ENCODE measurements around the gene ADGRB3.
"Not testable (repeated sequence)": the region's sequence is repeated elsewhere in the genome, so short reads cannot be mapped to it uniquely, and the experiment has no call there.

Gene ADGRB3

GRCh38 chr6:68911334-68911733 is 276.3 kb downstream of the ADGRB3 start:
- Mint-ChIP-seq H3K4me3 (no peak overlapping the region), H3K9me3 (peaks cover 3% of the 10 kb centered on the region), H3K4me1 (no peaks in the 10 kb centered on the region), H3K27ac (peak overlapping the region; percentile 22), H3K27me3 (no peaks in the 10 kb centered on the region), H3K36me3 (ENCODE audit: low read depth) (no peaks in the 10 kb centered on the region)
- ATAC-seq (no peak), DNase-seq (no peak)

GRCh38 chr6:68911811-68912210 is 276.7 kb downstream of the ADGRB3 start:
- Mint-ChIP-seq H3K36me3 (ENCODE audit: low read depth) (no peaks in the 10 kb centered on the region), H3K4me3 (no peak overlapping the region), H3K4me1 (no peaks in the 10 kb centered on the region), H3K9me3 (peaks cover 3% of the 10 kb centered on the region), H3K27ac (peak overlapping the region; percentile 22), H3K27me3 (no peaks in the 10 kb centered on the region)
- no peak for ATAC-seq
- no peak for DNase-seq

- not testable (repeated sequence) for H3K27ac Mint-ChIP-seq; H3K4me1 Mint-ChIP-seq; DNase-seq; H3K27me3 Mint-ChIP-seq; H3K4me3 Mint-ChIP-seq; H3K9me3 Mint-ChIP-seq; H3K36me3 Mint-ChIP-seq (ENCODE audit: low read depth); ATAC-seq
These were observed 277.7 kb downstream of the ADGRB3 start for GRCh38 chr6:68912805-68913204.

- no peaks in the 10 kb centered on the region for H3K36me3 Mint-ChIP-seq (ENCODE audit: low read depth)
- H3K27me3 Mint-ChIP-seq, result no peaks in the 10 kb centered on the region
- no peaks in the 10 kb centered on the region for H3K9me3 Mint-ChIP-seq
- no peak overlapping the region for H3K4me3 Mint-ChIP-seq
- no peak overlapping the region for H3K27ac Mint-ChIP-seq
- no peak for DNase-seq
- H3K4me1 Mint-ChIP-seq, result no peaks in the 10 kb centered on the region
- no peak for ATAC-seq
These were observed 280.5 kb downstream of the ADGRB3 start for GRCh38 chr6:68915586-68915985.

GRCh38 chr6:68919537-68919936 is 284.5 kb downstream of the ADGRB3 start:
- no peak for ATAC-seq
- DNase-seq, result no peak
- no peak overlapping the region for H3K27ac Mint-ChIP-seq

GRCh38 chr6:68941345-68941744 is 306.3 kb downstream of the ADGRB3 start:
- Mint-ChIP-seq H3K4me3 (no peak overlapping the region), H3K36me3 (ENCODE audit: low read depth) (no peaks in the 10 kb centered on the region), H3K27me3 (peaks cover 2% of the 10 kb centered on the region), H3K4me1 (no peaks in the 10 kb centered on the region), H3K9me3 (no peaks in the 10 kb centered on the region), H3K27ac (no peak overlapping the region)
- DNase-seq, result no peak
- ATAC-seq, result no peak

More at GRCh38 chr6:68919537-68919936, 284.5 kb downstream of the ADGRB3 start:
- no peaks in the 10 kb centered on the region for H3K36me3 Mint-ChIP-seq (ENCODE audit: low read depth)
- no peaks in the 10 kb centered on the region for H3K9me3 Mint-ChIP-seq
- H3K27me3 Mint-ChIP-seq, result no peaks in the 10 kb centered on the region
- H3K4me3 Mint-ChIP-seq, result no peak overlapping the region
- H3K4me1 Mint-ChIP-seq, result no peaks in the 10 kb centered on the region

- ATAC-seq (no peak), DNase-seq (no peak)
- Mint-ChIP-seq H3K9me3 (no peaks in the 10 kb centered on the region), H3K27ac (no peak overlapping the region), H3K36me3 (ENCODE audit: low read depth) (no peaks in the 10 kb centered on the region), H3K4me3 (no peak overlapping the region), H3K4me1 (no peaks in the 10 kb centered on the region), H3K27me3 (peaks cover 2% of the 10 kb centered on the region)
These were observed 312.6 kb downstream of the ADGRB3 start for GRCh38 chr6:68947721-68948120.

GRCh38 chr6:68951270-68951669 is 316.2 kb downstream of the ADGRB3 start:
- H3K4me1 Mint-ChIP-seq, result no peaks in the 10 kb centered on the region
- no peak overlapping the region for H3K4me3 Mint-ChIP-seq
- DNase-seq, result no peak
- peaks cover 3% of the 10 kb centered on the region for H3K9me3 Mint-ChIP-seq
- no peaks in the 10 kb centered on the region for H3K36me3 Mint-ChIP-seq (ENCODE audit: low read depth)
- H3K27ac Mint-ChIP-seq, result no peak overlapping the region
- peaks cover 2% of the 10 kb centered on the region for H3K27me3 Mint-ChIP-seq
- no peak for ATAC-seq

- peaks cover 3% of the 10 kb centered on the region for H3K9me3 Mint-ChIP-seq
- DNase-seq, result no peak
- no peak overlapping the region for H3K4me3 Mint-ChIP-seq
- peaks cover 2% of the 10 kb centered on the region for H3K27me3 Mint-ChIP-seq
- H3K4me1 Mint-ChIP-seq, result no peaks in the 10 kb centered on the region
- no peaks in the 10 kb centered on the region for H3K36me3 Mint-ChIP-seq (ENCODE audit: low read depth)
- H3K27ac Mint-ChIP-seq, result no peak overlapping the region
- ATAC-seq, result no peak
These were observed 323.2 kb downstream of the ADGRB3 start for GRCh38 chr6:68958327-68958726.

GRCh38 chr6:68967549-68968300 is 332.6 kb downstream of the ADGRB3 start:
- H3K4me1 Mint-ChIP-seq, result peaks cover 9% of the 10 kb centered on the region
- no peak for ATAC-seq
- H3K36me3 Mint-ChIP-seq (ENCODE audit: low read depth), result no peaks in the 10 kb centered on the region
- peak; percentile 58 for DNase-seq
- peaks cover 5% of the 10 kb centered on the region for H3K27me3 Mint-ChIP-seq
- H3K9me3 Mint-ChIP-seq, result no peaks in the 10 kb centered on the region
- H3K4me3 Mint-ChIP-seq, result no peak overlapping the region
- no peak overlapping the region for H3K27ac Mint-ChIP-seq

GRCh38 chr6:68968301-68968649 is 333.2 kb downstream of the ADGRB3 start:
- no peak for DNase-seq
- no peaks in the 10 kb centered on the region for H3K9me3 Mint-ChIP-seq
- H3K36me3 Mint-ChIP-seq (ENCODE audit: low read depth), result no peaks in the 10 kb centered on the region
- H3K27me3 Mint-ChIP-seq, result peaks cover 5% of the 10 kb centered on the region
- H3K4me3 Mint-ChIP-seq, result no peak overlapping the region
- ATAC-seq, result no peak
- peaks cover 9% of the 10 kb centered on the region for H3K4me1 Mint-ChIP-seq
- no peak overlapping the region for H3K27ac Mint-ChIP-seq

GRCh38 chr6:68973066-68973465 is 338.0 kb downstream of the ADGRB3 start:
- Mint-ChIP-seq H3K27me3 (no peaks in the 10 kb centered on the region), H3K36me3 (ENCODE audit: low read depth) (no peaks in the 10 kb centered on the region), H3K27ac (no peak overlapping the region), H3K4me1 (peaks cover 1% of the 10 kb centered on the region), H3K4me3 (no peak overlapping the region), H3K9me3 (no peaks in the 10 kb centered on the region)
- DNase-seq (no peak), ATAC-seq (no peak)

GRCh38 chr6:68975064-68975463 is 340.0 kb downstream of the ADGRB3 start:
- DNase-seq, result no peak
- Mint-ChIP-seq H3K4me1 (no peaks in the 10 kb centered on the region), H3K4me3 (no peak overlapping the region), H3K9me3 (no peaks in the 10 kb centered on the region), H3K27me3 (peaks cover 2% of the 10 kb centered on the region), H3K27ac (no peak overlapping the region), H3K36me3 (ENCODE audit: low read depth) (no peaks in the 10 kb centered on the region)
- ATAC-seq, result no peak

- Mint-ChIP-seq H3K27me3 (peaks cover 2% of the 10 kb centered on the region), H3K4me1 (no peaks in the 10 kb centered on the region), H3K9me3 (no peaks in the 10 kb centered on the region), H3K36me3 (ENCODE audit: low read depth) (no peaks in the 10 kb centered on the region), H3K27ac (no peak overlapping the region), H3K4me3 (no peak overlapping the region)
- no peak for DNase-seq
- no peak for ATAC-seq
These were observed 340.7 kb downstream of the ADGRB3 start for GRCh38 chr6:68975816-68976215.

- no peak overlapping the region for H3K4me3 Mint-ChIP-seq
- peaks cover 2% of the 10 kb centered on the region for H3K27me3 Mint-ChIP-seq
- no peaks in the 10 kb centered on the region for H3K36me3 Mint-ChIP-seq (ENCODE audit: low read depth)
- no peaks in the 10 kb centered on the region for H3K4me1 Mint-ChIP-seq
- no peaks in the 10 kb centered on the region for H3K9me3 Mint-ChIP-seq
- no peak overlapping the region for H3K27ac Mint-ChIP-seq
- no peak for DNase-seq
- ATAC-seq, result no peak
These were observed 341.2 kb downstream of the ADGRB3 start for GRCh38 chr6:68976260-68976659.

- Mint-ChIP-seq H3K27ac (no peak overlapping the region), H3K27me3 (peaks cover 4% of the 10 kb centered on the region), H3K4me3 (no peak overlapping the region), H3K9me3 (no peaks in the 10 kb centered on the region), H3K36me3 (ENCODE audit: low read depth) (no peaks in the 10 kb centered on the region), H3K4me1 (no peaks in the 10 kb centered on the region)
- DNase-seq, result no peak
- ATAC-seq, result no peak
These were observed 343.3 kb downstream of the ADGRB3 start for GRCh38 chr6:68978411-68978810.

Data from activated naive CD8-positive, alpha-beta T cell treated with anti-CD3 and anti-CD28 coated beads, Interleukin-2, amount 50 U/mL, for 24 hours (primary cell).